Measurements from ENCODE around the gene SNX21.

The SNX21 gene

DNA sequence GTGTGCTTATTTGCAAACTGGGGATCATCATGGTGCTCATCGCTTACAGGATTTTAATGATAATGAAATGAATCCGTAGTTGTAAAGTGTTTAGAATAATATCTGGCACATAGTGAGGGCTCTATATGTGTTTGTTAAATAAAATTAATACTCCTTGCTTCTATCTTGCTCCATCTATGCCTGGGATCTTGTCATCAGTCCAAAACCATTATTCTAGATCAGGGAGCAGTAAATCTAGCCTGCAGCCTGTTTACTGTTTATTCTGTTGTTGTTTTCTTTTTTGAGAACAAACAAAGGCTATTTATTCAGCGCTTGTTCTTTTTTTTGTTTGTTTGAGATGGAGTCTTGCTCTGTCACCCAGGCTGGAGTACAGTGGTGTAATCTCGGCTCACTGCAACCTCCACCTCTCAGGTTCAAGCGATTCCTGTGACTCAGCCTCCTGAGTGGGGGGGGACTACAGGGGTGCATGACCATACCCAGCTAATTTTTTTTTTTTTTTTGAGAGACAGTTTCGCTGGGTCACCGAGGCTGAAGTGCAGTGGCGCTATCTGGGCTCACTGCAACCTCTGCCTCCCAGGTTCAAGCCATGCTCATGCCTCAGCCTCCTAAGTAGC lies 15.5 kb downstream of the SNX21 start:
- no peak overlapping the region for H3K4me3 ChIP-seq (ENCODE audit: control insufficient read depth, low read depth, low read length)
- TF ChIP-seq, protein P1, sequence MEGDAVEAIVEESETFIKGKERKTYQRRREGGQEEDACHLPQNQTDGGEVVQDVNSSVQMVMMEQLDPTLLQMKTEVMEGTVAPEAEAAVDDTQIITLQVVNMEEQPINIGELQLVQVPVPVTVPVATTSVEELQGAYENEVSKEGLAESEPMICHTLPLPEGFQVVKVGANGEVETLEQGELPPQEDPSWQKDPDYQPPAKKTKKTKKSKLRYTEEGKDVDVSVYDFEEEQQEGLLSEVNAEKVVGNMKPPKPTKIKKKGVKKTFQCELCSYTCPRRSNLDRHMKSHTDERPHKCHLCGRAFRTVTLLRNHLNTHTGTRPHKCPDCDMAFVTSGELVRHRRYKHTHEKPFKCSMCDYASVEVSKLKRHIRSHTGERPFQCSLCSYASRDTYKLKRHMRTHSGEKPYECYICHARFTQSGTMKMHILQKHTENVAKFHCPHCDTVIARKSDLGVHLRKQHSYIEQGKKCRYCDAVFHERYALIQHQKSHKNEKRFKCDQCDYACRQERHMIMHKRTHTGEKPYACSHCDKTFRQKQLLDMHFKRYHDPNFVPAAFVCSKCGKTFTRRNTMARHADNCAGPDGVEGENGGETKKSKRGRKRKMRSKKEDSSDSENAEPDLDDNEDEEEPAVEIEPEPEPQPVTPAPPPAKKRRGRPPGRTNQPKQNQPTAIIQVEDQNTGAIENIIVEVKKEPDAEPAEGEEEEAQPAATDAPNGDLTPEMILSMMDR (conservative IDR thresholded peaks at IDR 0.05; ENCODE audit: control insufficient read depth, insufficient read depth, low read depth, low read length) = no peak
- DNase-seq (ENCODE audit: low read depth) = no peak

DNA sequence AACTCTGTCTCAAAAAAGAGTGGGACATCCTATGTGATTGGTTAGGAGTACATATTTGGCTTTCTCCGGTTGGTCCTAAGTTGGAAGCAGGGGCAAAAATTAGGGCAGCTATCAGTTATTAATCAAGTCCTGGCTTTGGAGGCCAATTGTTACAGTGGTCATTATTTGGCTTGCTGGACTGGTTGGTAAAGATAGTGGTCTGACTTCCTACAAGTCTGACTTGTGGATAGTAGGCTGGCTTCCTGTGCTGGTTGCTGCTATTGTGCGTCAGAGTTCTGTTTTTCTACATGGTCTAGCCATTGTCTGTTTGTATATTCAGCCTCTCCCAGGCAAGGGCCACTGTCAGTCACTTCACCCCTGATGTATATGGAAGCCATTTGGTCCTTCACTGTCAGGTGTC lies 16.6 kb downstream of the SNX21 start:
- no peak for DNase-seq (ENCODE audit: low read depth)
- H3K4me3 ChIP-seq (ENCODE audit: control insufficient read depth, low read depth, low read length) = no peak overlapping the region
- TF ChIP-seq, protein P1 (conservative IDR thresholded peaks at IDR 0.05; ENCODE audit: control insufficient read depth, insufficient read depth, low read depth, low read length) = no peak

- TF ChIP-seq, protein P1 (conservative IDR thresholded peaks at IDR 0.05; ENCODE audit: control insufficient read depth, insufficient read depth, low read depth, low read length) = no peak
- DNase-seq (ENCODE audit: low read depth) = no peak
Observed at GRCh38 chr20:45850926-45851325, 17.3 kb downstream of the SNX21 start.

DNA sequence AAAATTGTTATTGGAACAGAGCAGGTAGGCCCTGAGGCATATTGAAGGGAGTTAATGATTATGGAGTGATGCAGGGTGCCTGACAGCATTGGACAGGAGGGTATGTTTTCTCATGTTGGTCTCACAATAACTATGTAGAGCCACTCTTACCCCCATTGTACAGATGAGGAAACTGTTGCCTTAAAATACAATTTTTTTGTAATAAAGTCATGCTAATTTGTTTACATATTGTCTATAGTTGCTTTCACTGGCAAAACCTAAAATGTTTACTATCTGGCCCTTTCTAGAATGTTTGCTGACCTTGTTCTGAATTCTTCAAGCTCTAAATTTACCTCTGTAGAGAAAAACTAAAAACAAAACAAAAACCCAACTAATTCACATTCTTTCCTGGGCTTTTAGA lies 17.9 kb downstream of the SNX21 start:
- TF ChIP-seq, protein P1 (conservative IDR thresholded peaks at IDR 0.05; ENCODE audit: control insufficient read depth, insufficient read depth, low read depth, low read length) = no peak
- no peak for DNase-seq (ENCODE audit: low read depth)

More at GRCh38 chr20:45850926-45851325, 17.3 kb downstream of the SNX21 start:
- no peak overlapping the region for H3K4me3 ChIP-seq (ENCODE audit: control insufficient read depth, low read depth, low read length)

GRCh38 chr20:45852326-45852725 lies 18.7 kb downstream of the SNX21 start:
- H3K4me3 ChIP-seq (ENCODE audit: control insufficient read depth, low read depth, low read length) = no peak overlapping the region
- DNase-seq (ENCODE audit: low read depth) = no peak
- TF ChIP-seq, protein P1 (conservative IDR thresholded peaks at IDR 0.05; ENCODE audit: control insufficient read depth, insufficient read depth, low read depth, low read length) = no peak

More for the DNA sequence above, 17.9 kb downstream of the SNX21 start:
- no peak overlapping the region for H3K4me3 ChIP-seq (ENCODE audit: control insufficient read depth, low read depth, low read length)

GRCh38 chr20:45853484-45853883 lies 19.9 kb downstream of the SNX21 start:
- TF ChIP-seq, protein P1 (conservative IDR thresholded peaks at IDR 0.05; ENCODE audit: control insufficient read depth, insufficient read depth, low read depth, low read length) = no peak
- H3K4me3 ChIP-seq (ENCODE audit: control insufficient read depth, low read depth, low read length) = no peak overlapping the region
- no peak for DNase-seq (ENCODE audit: low read depth)

Measured in fibroblast of mammary gland (primary cell).